ENCODE measurements around the gene CAMSAP3.

Gene CAMSAP3

DNA sequence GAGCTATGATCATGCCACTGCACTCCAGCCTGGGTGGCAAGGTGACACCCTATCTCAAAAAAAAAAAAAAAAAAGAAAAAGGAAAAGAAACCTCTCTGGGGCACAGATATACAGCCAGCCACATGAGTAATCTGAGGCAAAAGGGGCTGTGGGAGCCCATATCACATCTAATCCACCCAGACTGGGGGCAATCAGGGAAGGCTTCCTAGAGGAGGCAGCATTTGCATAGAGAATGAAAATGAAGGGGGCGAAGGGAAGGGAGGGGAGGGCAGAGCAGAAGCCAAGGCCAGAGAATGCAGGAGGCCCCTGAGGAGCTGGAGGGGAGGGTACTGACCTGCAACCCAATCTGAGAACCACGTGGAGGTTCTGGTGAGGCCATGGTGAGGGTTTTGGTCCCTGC, 54.5 kb downstream of the CAMSAP3 start:
- no peak overlapping the region for H3K4me3 ChIP-seq (ENCODE audit: control insufficient read depth, low read depth, low read length)

DNA sequence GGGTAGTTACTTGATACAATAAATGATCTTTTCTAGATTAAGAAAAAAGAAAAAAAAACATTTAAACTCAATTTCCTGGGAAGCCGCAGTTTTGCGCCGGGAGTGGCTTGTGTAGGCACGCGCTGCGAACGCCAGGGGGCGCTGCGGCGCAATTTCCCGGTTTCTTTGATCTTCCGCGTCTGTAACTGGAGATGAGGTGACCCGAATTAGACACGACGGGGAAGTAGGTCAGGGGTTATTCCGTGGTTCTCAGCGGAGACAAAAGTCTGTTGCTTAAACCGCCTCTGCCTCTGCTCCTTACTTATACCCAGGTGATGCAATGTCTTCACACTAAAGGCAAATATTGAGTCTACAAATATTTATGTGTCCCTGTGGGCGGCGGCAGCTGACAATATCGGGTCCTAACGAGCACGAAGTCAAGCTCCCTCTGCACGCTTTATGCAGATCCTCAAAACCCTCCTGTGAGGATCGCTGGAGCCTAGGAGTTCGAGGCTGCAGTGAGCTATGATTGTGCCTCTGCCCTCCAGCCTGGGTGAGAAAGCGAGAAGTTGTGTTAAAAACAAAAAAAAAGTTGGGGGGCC, 56.5 kb downstream of the CAMSAP3 start:
- peak overlapping the region; percentile 7 for H3K4me3 ChIP-seq (ENCODE audit: control insufficient read depth, low read depth, low read length)
- peak; percentile 82 for DNase-seq (ENCODE audit: low read depth)
- TF ChIP-seq, protein P1, sequence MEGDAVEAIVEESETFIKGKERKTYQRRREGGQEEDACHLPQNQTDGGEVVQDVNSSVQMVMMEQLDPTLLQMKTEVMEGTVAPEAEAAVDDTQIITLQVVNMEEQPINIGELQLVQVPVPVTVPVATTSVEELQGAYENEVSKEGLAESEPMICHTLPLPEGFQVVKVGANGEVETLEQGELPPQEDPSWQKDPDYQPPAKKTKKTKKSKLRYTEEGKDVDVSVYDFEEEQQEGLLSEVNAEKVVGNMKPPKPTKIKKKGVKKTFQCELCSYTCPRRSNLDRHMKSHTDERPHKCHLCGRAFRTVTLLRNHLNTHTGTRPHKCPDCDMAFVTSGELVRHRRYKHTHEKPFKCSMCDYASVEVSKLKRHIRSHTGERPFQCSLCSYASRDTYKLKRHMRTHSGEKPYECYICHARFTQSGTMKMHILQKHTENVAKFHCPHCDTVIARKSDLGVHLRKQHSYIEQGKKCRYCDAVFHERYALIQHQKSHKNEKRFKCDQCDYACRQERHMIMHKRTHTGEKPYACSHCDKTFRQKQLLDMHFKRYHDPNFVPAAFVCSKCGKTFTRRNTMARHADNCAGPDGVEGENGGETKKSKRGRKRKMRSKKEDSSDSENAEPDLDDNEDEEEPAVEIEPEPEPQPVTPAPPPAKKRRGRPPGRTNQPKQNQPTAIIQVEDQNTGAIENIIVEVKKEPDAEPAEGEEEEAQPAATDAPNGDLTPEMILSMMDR (conservative IDR thresholded peaks at IDR 0.05; ENCODE audit: control insufficient read depth, insufficient read depth, low read depth, low read length), result peak; percentile 88

More for the DNA sequence above, 54.5 kb downstream of the CAMSAP3 start:
- TF ChIP-seq, protein P1 (conservative IDR thresholded peaks at IDR 0.05; ENCODE audit: control insufficient read depth, insufficient read depth, low read depth, low read length), result no peak
- no peak for DNase-seq (ENCODE audit: low read depth)

DNA sequence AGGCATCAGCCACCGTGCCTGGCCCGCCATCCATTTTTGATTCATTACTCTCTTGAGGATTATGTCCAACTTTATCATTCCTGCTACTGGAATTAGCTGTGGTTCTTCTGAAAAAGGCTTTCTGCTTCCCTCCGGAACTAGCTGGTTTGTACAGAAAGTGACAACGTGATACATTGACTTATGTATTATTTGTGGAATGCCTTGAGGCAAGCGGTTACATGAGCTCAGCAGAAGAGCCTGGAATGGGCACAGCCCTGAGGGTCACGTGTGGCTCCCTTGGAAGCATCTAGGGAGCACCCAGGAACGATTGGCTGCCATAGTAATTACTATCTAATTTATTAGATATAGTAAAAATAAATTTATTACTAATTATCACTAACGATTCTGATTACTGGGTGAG, 58.7 kb downstream of the CAMSAP3 start:
- DNase-seq (ENCODE audit: low read depth), result peak; percentile 7
- no peak overlapping the region for H3K4me3 ChIP-seq (ENCODE audit: control insufficient read depth, low read depth, low read length)
- TF ChIP-seq, protein P1 (conservative IDR thresholded peaks at IDR 0.05; ENCODE audit: control insufficient read depth, insufficient read depth, low read depth, low read length), result no peak

DNA sequence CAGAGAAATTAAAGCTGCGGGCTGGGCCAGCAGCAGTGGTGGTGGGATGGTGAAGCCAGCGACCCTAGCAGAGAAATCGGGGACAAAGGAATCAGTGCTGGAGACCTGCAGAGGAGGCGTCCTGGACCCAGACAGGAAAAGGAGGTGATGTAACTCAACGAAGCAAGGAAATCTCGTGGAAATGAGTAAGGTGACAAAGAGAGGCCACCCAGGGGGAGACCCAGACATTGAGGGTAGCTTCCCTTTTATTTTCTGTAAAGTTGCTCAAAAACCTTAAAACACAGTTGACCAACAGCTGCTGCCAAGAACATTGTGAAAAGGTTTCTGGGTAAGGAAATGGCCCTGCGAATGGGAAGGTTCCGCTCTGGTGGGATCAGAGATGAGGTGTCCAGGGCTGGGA, 59.9 kb downstream of the CAMSAP3 start:
- DNase-seq (ENCODE audit: low read depth), result no peak
- H3K4me3 ChIP-seq (ENCODE audit: control insufficient read depth, low read depth, low read length), result no peak overlapping the region
- TF ChIP-seq, protein P1 (conservative IDR thresholded peaks at IDR 0.05; ENCODE audit: control insufficient read depth, insufficient read depth, low read depth, low read length), result no peak

DNA sequence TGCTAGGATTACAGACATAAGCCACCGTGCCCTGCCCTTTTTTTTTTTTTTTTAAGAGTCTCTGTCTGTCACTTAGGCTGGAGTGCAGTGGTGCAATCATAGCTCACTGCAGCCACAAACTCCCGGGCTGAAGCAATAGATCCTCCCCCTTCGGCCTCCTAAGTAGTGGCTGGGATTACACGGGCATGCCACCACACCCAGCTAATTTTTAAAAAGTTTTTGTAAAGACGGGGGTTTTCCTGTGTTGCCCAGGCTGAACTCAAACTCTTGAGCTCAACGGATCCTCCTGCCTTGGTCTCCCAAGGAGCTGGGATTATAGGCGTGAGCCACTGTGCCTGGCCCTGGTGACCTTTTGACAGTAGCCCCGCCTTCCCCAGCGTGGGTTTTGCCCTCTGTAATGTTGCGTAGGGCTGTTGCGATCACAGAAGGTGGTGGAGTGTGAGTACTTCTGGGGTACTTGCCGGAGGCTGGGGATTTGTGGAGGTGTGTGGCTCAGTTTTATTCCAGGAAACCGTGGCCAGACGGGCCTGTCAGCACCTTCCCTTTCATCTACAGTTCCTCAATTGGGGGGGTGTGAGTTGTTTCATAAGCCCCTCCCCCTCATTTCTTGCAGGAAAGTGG, 61.6 kb downstream of the CAMSAP3 start:
- peak; percentile 12 for DNase-seq (ENCODE audit: low read depth)
- no peak overlapping the region for H3K4me3 ChIP-seq (ENCODE audit: control insufficient read depth, low read depth, low read length)
- TF ChIP-seq, protein P1 (conservative IDR thresholded peaks at IDR 0.05; ENCODE audit: control insufficient read depth, insufficient read depth, low read depth, low read length), result no peak

DNA sequence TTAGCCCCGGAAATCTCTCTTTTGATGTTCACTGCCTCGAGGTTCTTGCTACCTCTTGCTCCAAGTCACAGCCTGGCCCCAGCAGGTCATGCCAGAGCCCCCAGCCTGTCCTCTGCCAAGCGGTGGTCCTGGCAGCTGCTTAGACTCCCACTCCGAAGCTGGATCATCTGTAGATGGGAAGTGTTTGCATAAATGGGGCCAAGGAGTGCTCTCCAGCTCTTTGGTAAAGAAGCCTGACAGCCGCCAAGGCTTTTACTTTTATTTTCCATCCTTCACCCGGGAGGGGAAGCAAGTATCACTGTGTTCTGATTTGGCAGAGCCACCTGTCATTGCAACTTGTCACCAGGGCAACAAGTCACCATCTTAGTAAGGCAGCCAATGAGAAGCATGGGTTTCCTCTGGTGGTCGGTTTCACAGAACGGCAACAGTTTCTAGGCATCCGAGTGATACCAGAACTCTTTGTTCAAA, 62.6 kb downstream of the CAMSAP3 start:
- H3K4me3 ChIP-seq (ENCODE audit: control insufficient read depth, low read depth, low read length), result no peak overlapping the region
- DNase-seq (ENCODE audit: low read depth), result no peak
- TF ChIP-seq, protein P1 (conservative IDR thresholded peaks at IDR 0.05; ENCODE audit: control insufficient read depth, insufficient read depth, low read depth, low read length), result no peak
